K562 (cell line): ENCODE data around the gene KIF5A. TPM values are rescaled to one million over a fixed set of nuclear protein-coding genes. Genes with fewer than 3 reads are reported as not detected.

Source experiments
- CCAR2 ChIP-seq: fragments of 200-400 bp; formaldehyde crosslinking; IDR thresholded peaks from 2 replicates; pipeline ENCODE4 v1.6.1; 2017; ENCODE audit warnings: mild to moderate bottlenecking, low read depth, low read length
- CREB5 ChIP-seq: fragments of 250-450 bp; sonication (Bioruptor Pico); IDR thresholded peaks from 2 replicates; pipeline ENCODE4 v1.5.0; 2020; ENCODE audit warnings: mild to moderate bottlenecking
- EP300 ChIP-seq: IDR thresholded peaks from 2 replicates; pipeline ENCODE4 v1.6.1; 2012; ENCODE audit warnings: low read length, improper control_type of control experiment
- GATA2 ChIP-seq: sonication (generic); formaldehyde crosslinking; IDR thresholded peaks from 2 replicates; pipeline ENCODE4 v1.4.0; 2020; ENCODE audit warnings: mild to moderate bottlenecking, missing genetic modification reagents
- HMG20B ChIP-seq: fragments of 250-450 bp; sonication (Bioruptor Pico); IDR thresholded peaks from 2 replicates; pipeline ENCODE4 v1.5.0; 2021; ENCODE audit warnings: mild to moderate bottlenecking
- HNRNPK ChIP-seq: fragments of 200-400 bp; formaldehyde crosslinking; IDR thresholded peaks from one replicate; pipeline ENCODE4 v1.6.1; 2018; ENCODE audit warnings: mild to moderate bottlenecking, low read depth, low read length; ENCODE audit not compliant: poor library complexity, severe bottlenecking
- MTF1 ChIP-seq: fragments of 250-450 bp; sonication (Bioruptor Pico); IDR thresholded peaks from 2 replicates; pipeline ENCODE4 v1.9.0; 2021; ENCODE audit warnings: moderate library complexity, mild to moderate bottlenecking, inconsistent platforms, borderline replicate concordance
- NFATC3 ChIP-seq: fragments of 450-650 bp; IDR thresholded peaks from 2 replicates; pipeline ENCODE4 v1.6.1; 2017; ENCODE audit warnings: mild to moderate bottlenecking
- NRF1 ChIP-seq, 2 experiments: fragments of 450-650 bp; IDR thresholded peaks in 1 of 2; conservative IDR thresholded peaks in 1 of 2; 2 replicates each; pipeline ENCODE4 v1.6.1; 2014; ENCODE audit warnings: mild to moderate bottlenecking in 2 of 2
- PHF21A ChIP-seq: fragments of 450-650 bp; IDR thresholded peaks from 2 replicates; pipeline ENCODE4 v1.6.1; 2017; ENCODE audit warnings: low read depth, borderline replicate concordance
- PML ChIP-seq: IDR thresholded peaks from 2 replicates; pipeline ENCODE4 v1.6.1; 2012; ENCODE audit warnings: low read length, inconsistent platforms
- SP1 ChIP-seq: sonication (generic); formaldehyde crosslinking; IDR thresholded peaks from 2 replicates; pipeline ENCODE4 v1.8.1; 2022; ENCODE audit warnings: mild to moderate bottlenecking, missing genetic modification reagents
- SP2 ChIP-seq: IDR thresholded peaks from 2 replicates; pipeline ENCODE4 v1.6.1; 2011; ENCODE audit warnings: mild to moderate bottlenecking, low read depth, low read length, moderate library complexity; ENCODE audit not compliant: poor library complexity, severe bottlenecking; ENCODE audit errors: extremely low read depth
- TSHZ1 ChIP-seq: fragments of 250-450 bp; sonication (Bioruptor Pico); IDR thresholded peaks from 2 replicates; pipeline ENCODE4 v1.4.0; 2020; ENCODE audit warnings: mild to moderate bottlenecking, moderate library complexity
- USF1 ChIP-seq: sonication (generic); formaldehyde crosslinking; IDR thresholded peaks from 2 replicates; pipeline ENCODE4 v1.9.0; 2022; ENCODE audit warnings: mild to moderate bottlenecking, missing genetic modification reagents
- ZBTB5 ChIP-seq: fragments of 450-650 bp; IDR thresholded peaks from 2 replicates; pipeline ENCODE4 v1.6.1; 2017; ENCODE audit warnings: antibody characterized with exemption
- ZNF561 ChIP-seq: fragments of 450-650 bp; formaldehyde crosslinking; conservative IDR thresholded peaks from 2 replicates; pipeline ENCODE4 v1.4.0; 2020; ENCODE audit warnings: mild to moderate bottlenecking, moderate library complexity
- ZSCAN32 ChIP-seq: fragments of 450-650 bp; formaldehyde crosslinking; IDR thresholded peaks from 2 replicates; pipeline ENCODE4 v1.4.0; 2020; ENCODE audit warnings: mild to moderate bottlenecking, moderate library complexity
- polyA plus RNA-seq, 8 experiments: library from polyadenylated mRNA; depleted of rRNA in 4 of 8; stranded (reverse) in 5 of 8; unstranded in 3 of 8; fragments of >200 nt; fragmentation: Nextera tagmentation in 2 of 8; fragmentation: Illumina TruSeq in 1 of 8; extraction: Ambion mirVana in 2 of 8; extraction: Trizol in 1 of 8; gene quantifications; 2 replicates each; pipeline versions ENCODE4 v1.2.1 to v1.2.3, GENCODE V29; 2011 to 2014; ENCODE audit warnings: inconsistent platforms in 1 of 8, missing spikeins in 1 of 8
- total RNA-seq, 7 experiments: library from RNA; depleted of rRNA in 6 of 7; stranded (reverse); fragments of >200 nt in 6 of 7; fragmentation: Illumina TruSeq in 2 of 7; extraction: Trizol in 2 of 7; gene quantifications; 2 replicates each; pipeline versions ENCODE4 v1.2.1 to v1.2.3, GENCODE V29; 2011 to 2021; ENCODE audit warnings: low replicate concordance in 1 of 7
- TF ChIP-seq, protein P1 (sequence below): fragments of 450-650 bp; formaldehyde crosslinking; IDR thresholded peaks from 2 replicates; pipeline ENCODE4 v1.4.0; 2020; ENCODE audit warnings: mild to moderate bottlenecking, mixed read lengths

The KIF5A gene
- total and polyA plus RNA-seq, 9 of the 15 experiments (the other 6 are each of a cell fraction or from before 2014, with no cell fraction given), result 3.4 to 17.7 (median 8.0) TPM

DNA sequence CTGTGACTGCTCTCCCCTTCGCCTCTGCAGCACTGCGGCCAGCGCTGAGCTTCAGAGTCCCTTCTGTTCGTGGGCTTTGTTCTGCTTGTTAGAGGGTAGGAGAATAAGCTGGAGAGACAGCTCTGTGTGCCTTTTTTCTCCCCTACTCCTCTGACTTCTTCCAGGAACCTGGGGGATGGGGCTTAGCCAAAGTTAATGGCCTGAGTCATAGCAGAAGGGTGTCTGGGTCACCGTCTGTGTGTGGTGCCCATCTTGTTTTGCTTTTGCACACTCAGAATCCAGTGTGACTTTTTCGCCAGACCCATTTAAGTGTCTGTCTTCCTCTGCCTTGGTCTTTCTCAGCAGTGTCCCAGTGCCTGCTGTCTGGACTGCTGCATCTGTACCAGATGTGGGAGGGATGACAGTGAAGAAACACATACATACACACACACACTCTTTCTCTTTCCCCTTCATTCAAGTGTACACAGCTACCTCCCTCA lies 3.0 kb downstream of the KIF5A start (continued):
- TF ChIP-seq USF1 (CRISPR knock-in tag) (peak; percentile 38; the same call in 1 of the 2 replicates), ZBTB5 (no peak), GATA2 (CRISPR knock-in tag) (no peak), SP2 (no peak), ZNF561 (CRISPR knock-in tag) (no peak), NRF1 (conservative IDR thresholded peaks at IDR 0.05 in 1 of 2, IDR thresholded peaks at IDR 0.05 in 1 of 2) (no peak), PHF21A (no peak), SP1 (no peak), MTF1 (no peak), ZSCAN32 (CRISPR knock-in tag) (no peak), EP300 (no peak), TSHZ1 (CRISPR knock-in tag) (no peak), CREB5 (CRISPR knock-in tag) (no peak), CCAR2 (no peak), PML (no peak), HMG20B (CRISPR knock-in tag) (no peak), NFATC3 (no peak), HNRNPK (no peak)
- TF ChIP-seq, protein P1, sequence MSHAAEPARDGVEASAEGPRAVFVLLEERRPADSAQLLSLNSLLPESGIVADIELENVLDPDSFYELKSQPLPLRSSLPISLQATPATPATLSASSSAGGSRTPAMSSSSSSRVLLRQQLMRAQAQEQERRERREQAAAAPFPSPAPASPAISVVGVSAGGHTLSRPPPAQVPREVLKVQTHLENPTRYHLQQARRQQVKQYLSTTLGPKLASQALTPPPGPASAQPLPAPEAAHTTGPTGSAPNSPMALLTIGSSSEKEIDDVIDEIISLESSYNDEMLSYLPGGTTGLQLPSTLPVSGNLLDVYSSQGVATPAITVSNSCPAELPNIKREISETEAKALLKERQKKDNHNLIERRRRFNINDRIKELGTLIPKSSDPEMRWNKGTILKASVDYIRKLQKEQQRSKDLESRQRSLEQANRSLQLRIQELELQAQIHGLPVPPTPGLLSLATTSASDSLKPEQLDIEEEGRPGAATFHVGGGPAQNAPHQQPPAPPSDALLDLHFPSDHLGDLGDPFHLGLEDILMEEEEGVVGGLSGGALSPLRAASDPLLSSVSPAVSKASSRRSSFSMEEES (CRISPR knock-in tag), result no peak
